HepG2 (cell line): Measurements from ENCODE around the gene BRI3BP. TPM values are rescaled to one million over a fixed set of nuclear protein-coding genes. Genes with fewer than 3 reads are reported as not detected.

ENCODE experiments used
- ATAC-seq: fragments of 200-7000 bp; cut with Tn5 transposase; 3 replicates; pipeline ENCODE4 v1.9.1; 2020; ENCODE audit warnings: mild to moderate bottlenecking, moderate library complexity
- BruUV-seq: library from RNA; stranded (reverse); fragments of 400-500 nt; replicated peaks from 2 replicates; lab custom pipeline; 2021; lab: Mats Ljungman, UMichigan
- CTCF ChIA-PET: fragments of 300-600 bp; formaldehyde crosslinking; extraction: SDS; loops from one replicate; lab custom pipeline; 2021; ENCODE audit warnings: low total read pairs, inconsistent platforms, low intra/inter-chr PET ratio; lab: Yijun Ruan, JAX
- POLR2A ChIA-PET: fragments of 350-600 bp; sonication (Branson Sonifier 250); formaldehyde crosslinking; loops from one replicate; lab custom pipeline; 2020; ENCODE audit warnings: antibody characterized with exemption, inconsistent platforms; lab: Yijun Ruan, JAX
- DNase-seq: peaks from one replicate; pipeline ENCODE4 v3.0.0-alpha.2; 2015; ENCODE audit warnings: low spot score
- FAIRE-seq: peaks from 3 replicates; lab custom pipeline; 2011; peaks lifted over from hg19 to GRCh38; lab: Jason Lieb, UNC
- H2AFZ ChIP-seq: one replicate; pipeline ENCODE4 v1.6.1; 2011; ENCODE audit warnings: low read length, inconsistent platforms
- H3K27ac ChIP-seq: fragments of 300-600 bp; 3 replicates; pipeline ENCODE4 v1.8.0; 2011; ENCODE audit warnings: mixed run types, mild to moderate bottlenecking, mixed read lengths, low read length, inconsistent platforms; ENCODE audit not compliant: insufficient read depth; ENCODE audit errors: extremely low read length
- H3K27me3 ChIP-seq, 2 experiments: fragments of 200-600 bp in 1 of 2; 2 replicates in 1 of 2; 3 replicates in 1 of 2; pipeline versions ENCODE4 v1.6.0 to v1.8.0; 2011; ENCODE audit warnings: low read length in 2 of 2, mild to moderate bottlenecking in 2 of 2, moderate library complexity in 2 of 2, inconsistent platforms in 1 of 2; ENCODE audit not compliant: insufficient read depth in 2 of 2, control insufficient read depth in 1 of 2
- H3K36me3 ChIP-seq, 2 experiments: fragments of 200-600 bp in 1 of 2; replicated peaks in 1 of 2; 2 replicates in 1 of 2; 3 replicates in 1 of 2; pipeline versions ENCODE4 v1.5.1 to v1.8.0; 2011; ENCODE audit warnings: low read length in 2 of 2, inconsistent platforms in 1 of 2; ENCODE audit not compliant: insufficient read depth in 2 of 2, control insufficient read depth in 1 of 2
- H3K4me1 ChIP-seq: 2 replicates; pipeline ENCODE4 v1.5.1; 2012; ENCODE audit warnings: low read length, inconsistent platforms; ENCODE audit not compliant: insufficient read depth
- H3K4me2 ChIP-seq: 2 replicates; pipeline ENCODE4 v1.6.0; 2011; ENCODE audit warnings: low read depth, low read length, inconsistent platforms
- H3K4me3 ChIP-seq, 3 experiments: fragments of 200-600 bp in 1 of 3; sonication (generic), shearing (Covaris generic) in 1 of 3; replicated peaks in 1 of 3; 2 replicates each; pipeline ENCODE4 v1.5.1; 2011 to 2016; ENCODE audit warnings: low read length in 3 of 3, inconsistent platforms in 2 of 3, low read depth in 2 of 3, mild to moderate bottlenecking in 2 of 3, control low read depth in 1 of 3, mixed read lengths in 1 of 3; ENCODE audit not compliant: insufficient read depth in 1 of 3
- H3K79me2 ChIP-seq: one replicate; pipeline ENCODE4 v1.6.1; 2011; ENCODE audit warnings: low read length, inconsistent platforms; ENCODE audit not compliant: insufficient read depth
- H3K9ac ChIP-seq: 2 replicates; pipeline ENCODE4 v1.6.0; 2011; ENCODE audit warnings: mild to moderate bottlenecking, low read depth, low read length, inconsistent platforms; ENCODE audit not compliant: insufficient read depth
- H3K9me3 ChIP-seq: 2 replicates; pipeline ENCODE4 v1.5.1; 2012; ENCODE audit warnings: mild to moderate bottlenecking, low read length
- H4K20me1 ChIP-seq: 2 replicates; pipeline ENCODE4 v1.6.0; 2011; ENCODE audit warnings: inconsistent platforms, mild to moderate bottlenecking, low read length, moderate library complexity; ENCODE audit not compliant: insufficient read depth
- ATF1 ChIP-seq: IDR thresholded peaks from 2 replicates; pipeline ENCODE4 v1.6.1; 2016; ENCODE audit warnings: mild to moderate bottlenecking, control low read depth
- ATF7 ChIP-seq, 2 experiments: fragments of 450-650 bp in 1 of 2; sonication (generic) in 1 of 2; formaldehyde crosslinking in 1 of 2; IDR thresholded peaks; 2 replicates each; pipeline versions ENCODE4 v1.4.0 to v1.6.1; 2016 to 2020; ENCODE audit warnings: antibody characterized with exemption in 1 of 2, mild to moderate bottlenecking in 1 of 2, missing genetic modification reagents in 1 of 2
- FOXJ3 ChIP-seq: sonication (generic); formaldehyde crosslinking; IDR thresholded peaks from 2 replicates; pipeline ENCODE4 v1.4.0; 2020; ENCODE audit warnings: missing genetic modification reagents, mild to moderate bottlenecking, borderline replicate concordance
- HOXA3 ChIP-seq: sonication (generic); formaldehyde crosslinking; IDR thresholded peaks from 2 replicates; pipeline ENCODE4 v1.5.0; 2020; ENCODE audit warnings: missing genetic modification reagents
- IRF2 ChIP-seq: IDR thresholded peaks from 2 replicates; pipeline ENCODE4 v1.6.1; 2018; ENCODE audit warnings: missing genetic modification reagents, missing compliant biosample characterization
- ZBTB44 ChIP-seq: sonication (generic); formaldehyde crosslinking; IDR thresholded peaks from 2 replicates; pipeline ENCODE4 v1.4.0; 2020; ENCODE audit warnings: missing genetic modification reagents
- ZFAT ChIP-seq: sonication (generic); formaldehyde crosslinking; conservative IDR thresholded peaks from 2 replicates; pipeline ENCODE4 v1.8.1; 2023; ENCODE audit warnings: missing genetic modification reagents, inconsistent platforms
- ZNF589 ChIP-seq: sonication (generic); formaldehyde crosslinking; conservative IDR thresholded peaks from 2 replicates; pipeline ENCODE4 v1.8.0; 2022; ENCODE audit warnings: mild to moderate bottlenecking, moderate library complexity, missing genetic modification reagents
- ZNF619 ChIP-seq: sonication (generic); formaldehyde crosslinking; IDR thresholded peaks from 2 replicates; pipeline ENCODE4 v1.4.0; 2020; ENCODE audit warnings: mild to moderate bottlenecking, missing genetic modification reagents
- ZNF713 ChIP-seq: sonication (generic); formaldehyde crosslinking; IDR thresholded peaks from 2 replicates; pipeline ENCODE4 v1.4.0; 2020; ENCODE audit warnings: mild to moderate bottlenecking, missing genetic modification reagents
- WGBS: methylation state at CpG from one replicate; pipeline ENCODE4 v1.1.6; 2017; ENCODE audit warnings: low lambda C conversion rate; 5-methylcytosine and 5-hydroxymethylcytosine counted together
- in situ Hi-C: cut with HindIII; loops from 2 replicates; pipeline ENCODE4 v1.10.0; 2017; ENCODE audit warnings: low pct_unique_long_range_greater_than_20kb; ENCODE audit not compliant: extremely low pct_ligation_motif_present
- intact Hi-C: fragments of 100-400 bp; cut with micrococcal nuclease; formaldehyde crosslinking; loops from one replicate; pipeline ENCODE4 v1.10.0; 2022; ENCODE audit not compliant: unreplicated experiment
- polyA plus RNA-seq, 8 experiments: library from polyadenylated mRNA; depleted of rRNA in 3 of 8; stranded (reverse) in 7 of 8; unstranded in 1 of 8; fragments of >200 nt; fragmentation: Illumina TruSeq in 4 of 8; extraction: Trizol in 4 of 8; gene quantifications; 2 replicates each; pipeline versions ENCODE4 v1.2.1 to v1.2.3, GENCODE V29; 2011 to 2016; ENCODE audit warnings: low read depth in 4 of 8, missing spikeins in 1 of 8, mixed read lengths in 1 of 8; ENCODE audit not compliant: insufficient read depth in 1 of 8
- total RNA-seq, 5 experiments: library from RNA; depleted of rRNA; stranded (reverse); fragments of >200 nt; fragmentation: Illumina TruSeq; extraction: Trizol; gene quantifications; 2 replicates each; pipeline ENCODE4 v1.2.3, GENCODE V29; 2016; ENCODE audit warnings: low read depth in 1 of 5
- TF ChIP-seq, protein P1 (sequence below), 2 experiments: sonication (generic) in 1 of 2; formaldehyde crosslinking in 1 of 2; IDR thresholded peaks; 2 replicates each; pipeline versions ENCODE4 v1.4.0 to v1.6.1; 2018 to 2020; ENCODE audit warnings: missing genetic modification reagents in 2 of 2, borderline replicate concordance in 1 of 2, low read depth in 1 of 2, mild to moderate bottlenecking in 1 of 2, missing biosample characterization in 1 of 2
- TF ChIP-seq, protein P2 (sequence below): IDR thresholded peaks from 2 replicates; pipeline ENCODE4 v1.6.1; 2016; ENCODE audit warnings: low read depth
- TF ChIP-seq, protein P3 (sequence below): sonication (generic); formaldehyde crosslinking; IDR thresholded peaks from 2 replicates; pipeline ENCODE4 v1.5.0; 2020; ENCODE audit warnings: missing genetic modification reagents

BRI3BP gene
- total and polyA plus RNA-seq, 2 of the 13 experiments (the other 11 are each of a cell fraction or from before 2014, with no cell fraction given): 7.5 to 21.1 TPM

- no peak for DNase-seq
- H3K27ac ChIP-seq: no peak overlapping the region
- FAIRE-seq: no peak
- H4K20me1 ChIP-seq: no peaks in the 10 kb centered on the region
- H3K4me3 ChIP-seq: no peak overlapping the region
- ChIA-PET POLR2A (no interaction called here), CTCF (no interaction called here)
- no peaks in the 10 kb centered on the region for H3K9me3 ChIP-seq
- H2AFZ ChIP-seq: no peak overlapping the region
- H3K36me3 ChIP-seq: peaks cover 20 to 45% of the 10 kb centered on the region in 2 experiments
- no peak overlapping the region for H3K4me2 ChIP-seq
- H3K9ac ChIP-seq: no peak overlapping the region
- intact Hi-C loops: no loop called here
- in situ Hi-C loops: no loop called here
- no TSS peak for BruUV-seq
- H3K4me1 ChIP-seq: no peaks in the 10 kb centered on the region
- ATAC-seq: no peak
- 97% methylated on average over 11 of the region's 11 CpGs for WGBS
- H3K79me2 ChIP-seq: no peaks in the 10 kb centered on the region
- H3K27me3 ChIP-seq: no peaks in the 10 kb centered on the region
- TF ChIP-seq IRF2 (CRISPR knock-in tag): no peak
- TF ChIP-seq ZNF713 (CRISPR knock-in tag): no peak
- TF ChIP-seq ATF7 (IDR thresholded peaks at IDR 0.05): peak; percentile 20; the same call in 1 of the 2 replicates
- TF ChIP-seq ATF7 (CRISPR knock-in tag; IDR thresholded peaks at IDR 0.05): no peak
Measured at GRCh38 chr12:125018356-125018755, 24.9 kb downstream of the BRI3BP start.

DNA sequence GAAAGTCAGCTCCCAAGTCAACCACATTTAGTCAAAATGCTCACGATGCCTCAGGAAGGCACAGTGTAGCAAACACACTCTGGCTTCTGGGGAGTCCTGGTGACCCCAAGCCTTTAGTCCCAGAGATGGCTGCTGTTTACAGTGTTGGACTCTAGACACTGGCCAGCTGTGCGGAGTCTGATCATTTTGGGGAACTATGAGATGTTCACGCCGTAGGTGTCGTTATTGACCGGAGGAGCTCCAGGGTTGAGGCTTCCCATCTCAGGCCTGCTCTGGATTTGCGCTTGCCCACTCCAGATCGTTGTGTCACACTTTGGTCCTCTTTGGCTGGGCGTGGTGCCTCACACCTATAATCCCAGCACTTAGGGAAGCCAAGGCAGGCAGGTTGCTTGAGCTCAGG lies 27.7 kb downstream of the BRI3BP start:
- ChIA-PET CTCF (no interaction called here), POLR2A (no interaction called here)
- Histone ChIP-seq H3K36me3 (peaks cover 10 to 31% of the 10 kb centered on the region in 2 experiments), H3K27ac (no peak overlapping the region), H2AFZ (no peak overlapping the region), H3K4me2 (no peak overlapping the region), H4K20me1 (no peaks in the 10 kb centered on the region), H3K27me3 (no peaks in the 10 kb centered on the region), H3K9me3 (no peaks in the 10 kb centered on the region), H3K4me1 (no peaks in the 10 kb centered on the region), H3K9ac (no peak overlapping the region), H3K4me3 (no peak overlapping the region), H3K79me2 (no peaks in the 10 kb centered on the region)
- WGBS: 100% methylated on average over 7 of the region's 9 CpGs
- DNase-seq: no peak
- intact Hi-C loops (no loop called here), in situ Hi-C loops (no loop called here)
- no peak for FAIRE-seq
- ATAC-seq: no peak
- no TSS peak for BruUV-seq
- TF ChIP-seq, protein P1, sequence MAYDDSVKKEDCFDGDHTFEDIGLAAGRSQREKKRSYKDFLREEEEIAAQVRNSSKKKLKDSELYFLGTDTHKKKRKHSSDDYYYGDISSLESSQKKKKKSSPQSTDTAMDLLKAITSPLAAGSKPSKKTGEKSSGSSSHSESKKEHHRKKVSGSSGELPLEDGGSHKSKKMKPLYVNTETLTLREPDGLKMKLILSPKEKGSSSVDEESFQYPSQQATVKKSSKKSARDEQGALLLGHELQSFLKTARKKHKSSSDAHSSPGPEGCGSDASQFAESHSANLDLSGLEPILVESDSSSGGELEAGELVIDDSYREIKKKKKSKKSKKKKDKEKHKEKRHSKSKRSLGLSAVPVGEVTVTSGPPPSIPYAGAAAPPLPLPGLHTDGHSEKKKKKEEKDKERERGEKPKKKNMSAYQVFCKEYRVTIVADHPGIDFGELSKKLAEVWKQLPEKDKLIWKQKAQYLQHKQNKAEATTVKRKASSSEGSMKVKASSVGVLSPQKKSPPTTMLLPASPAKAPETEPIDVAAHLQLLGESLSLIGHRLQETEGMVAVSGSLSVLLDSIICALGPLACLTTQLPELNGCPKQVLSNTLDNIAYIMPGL (CRISPR knock-in tag; IDR thresholded peaks at IDR 0.05; ENCODE audit: borderline replicate concordance in 1 of 2, low read depth in 1 of 2): no peak
- TF ChIP-seq, protein P2, sequence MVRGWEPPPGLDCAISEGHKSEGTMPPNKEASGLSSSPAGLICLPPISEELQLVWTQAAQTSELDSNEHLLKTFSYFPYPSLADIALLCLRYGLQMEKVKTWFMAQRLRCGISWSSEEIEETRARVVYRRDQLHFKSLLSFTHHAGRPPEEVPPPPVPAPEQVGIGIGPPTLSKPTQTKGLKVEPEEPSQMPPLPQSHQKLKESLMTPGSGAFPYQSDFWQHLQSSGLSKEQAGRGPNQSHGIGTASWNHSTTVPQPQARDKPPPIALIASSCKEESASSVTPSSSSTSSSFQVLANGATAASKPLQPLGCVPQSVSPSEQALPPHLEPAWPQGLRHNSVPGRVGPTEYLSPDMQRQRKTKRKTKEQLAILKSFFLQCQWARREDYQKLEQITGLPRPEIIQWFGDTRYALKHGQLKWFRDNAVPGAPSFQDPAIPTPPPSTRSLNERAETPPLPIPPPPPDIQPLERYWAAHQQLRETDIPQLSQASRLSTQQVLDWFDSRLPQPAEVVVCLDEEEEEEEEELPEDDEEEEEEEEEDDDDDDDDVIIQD (CRISPR knock-in tag): no peak
- TF ChIP-seq ZBTB44 (CRISPR knock-in tag): no peak
- TF ChIP-seq ZFAT (CRISPR knock-in tag): no peak
- TF ChIP-seq HOXA3 (CRISPR knock-in tag): no peak
- no peak for TF ChIP-seq ZNF589 (CRISPR knock-in tag)
- TF ChIP-seq ATF1 (CRISPR knock-in tag): no peak
- TF ChIP-seq, protein P3, sequence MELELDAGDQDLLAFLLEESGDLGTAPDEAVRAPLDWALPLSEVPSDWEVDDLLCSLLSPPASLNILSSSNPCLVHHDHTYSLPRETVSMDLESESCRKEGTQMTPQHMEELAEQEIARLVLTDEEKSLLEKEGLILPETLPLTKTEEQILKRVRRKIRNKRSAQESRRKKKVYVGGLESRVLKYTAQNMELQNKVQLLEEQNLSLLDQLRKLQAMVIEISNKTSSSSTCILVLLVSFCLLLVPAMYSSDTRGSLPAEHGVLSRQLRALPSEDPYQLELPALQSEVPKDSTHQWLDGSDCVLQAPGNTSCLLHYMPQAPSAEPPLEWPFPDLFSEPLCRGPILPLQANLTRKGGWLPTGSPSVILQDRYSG (CRISPR knock-in tag): no peak
- TF ChIP-seq ZNF619 (CRISPR knock-in tag): no peak
- TF ChIP-seq FOXJ3 (CRISPR knock-in tag): no peak
